Hepatocyte (in vitro differentiated cells): ENCODE results near the gene SLC22A9.

Experiments
- EZH2 ChIP-seq: fragments of 200-600 bp; sonication (generic); IDR thresholded peaks from 2 replicates; pipeline ENCODE4 v1.6.1; 2016; ENCODE audit warnings: antibody characterized with exemption, mild to moderate bottlenecking, borderline replicate concordance
- EZH2phosphoT487 ChIP-seq: fragments of 200-600 bp; sonication (generic); IDR thresholded peaks from one replicate; pipeline ENCODE4 v1.6.1; 2018; ENCODE audit warnings: antibody characterized with exemption, mild to moderate bottlenecking, low read depth, moderate library complexity; ENCODE audit not compliant: unreplicated experiment, severe bottlenecking
- TF ChIP-seq, protein P1 (sequence below): fragments of 200-600 bp; sonication (generic); IDR thresholded peaks from 2 replicates; pipeline ENCODE4 v1.5.1; 2016; ENCODE audit warnings: antibody characterized with exemption, mild to moderate bottlenecking; ENCODE audit not compliant: poor library complexity

DNA sequence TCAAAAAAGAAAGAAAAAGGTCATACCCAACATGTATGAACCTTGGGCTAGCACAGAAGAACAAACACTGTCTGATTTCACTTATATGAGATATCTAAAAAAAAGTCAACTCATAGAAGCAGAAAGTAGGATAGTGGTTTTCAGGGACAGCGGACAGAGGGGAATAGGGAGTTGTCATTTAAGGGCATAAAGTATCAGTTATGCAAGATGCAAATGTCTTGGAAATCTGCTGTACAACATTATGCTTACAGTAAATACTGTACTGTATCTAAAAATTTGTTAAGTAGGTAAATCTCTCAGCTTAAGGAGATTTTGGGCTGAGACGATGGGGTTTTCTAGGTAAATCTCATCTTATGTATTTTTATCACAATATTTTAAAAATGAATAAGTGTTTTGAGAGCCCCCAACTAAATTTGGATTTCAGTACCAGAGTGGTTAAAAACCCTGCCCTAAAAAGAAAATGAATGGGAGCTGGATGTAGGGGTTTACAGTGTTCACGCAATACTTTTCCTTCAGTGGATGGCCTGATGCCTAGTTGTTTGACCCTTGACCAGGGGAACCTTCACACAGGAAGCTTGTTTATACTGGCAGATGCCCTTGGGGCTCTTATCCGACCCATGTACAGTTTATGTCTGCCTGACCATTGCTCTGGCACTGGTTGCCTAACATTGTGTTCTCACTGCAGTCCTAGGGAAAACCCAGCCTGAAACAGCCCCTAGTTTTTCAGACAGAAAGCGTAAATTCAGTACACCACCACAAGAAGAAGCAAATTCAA, 34.8 kb downstream of the SLC22A9 start:
- TF ChIP-seq, protein P1, sequence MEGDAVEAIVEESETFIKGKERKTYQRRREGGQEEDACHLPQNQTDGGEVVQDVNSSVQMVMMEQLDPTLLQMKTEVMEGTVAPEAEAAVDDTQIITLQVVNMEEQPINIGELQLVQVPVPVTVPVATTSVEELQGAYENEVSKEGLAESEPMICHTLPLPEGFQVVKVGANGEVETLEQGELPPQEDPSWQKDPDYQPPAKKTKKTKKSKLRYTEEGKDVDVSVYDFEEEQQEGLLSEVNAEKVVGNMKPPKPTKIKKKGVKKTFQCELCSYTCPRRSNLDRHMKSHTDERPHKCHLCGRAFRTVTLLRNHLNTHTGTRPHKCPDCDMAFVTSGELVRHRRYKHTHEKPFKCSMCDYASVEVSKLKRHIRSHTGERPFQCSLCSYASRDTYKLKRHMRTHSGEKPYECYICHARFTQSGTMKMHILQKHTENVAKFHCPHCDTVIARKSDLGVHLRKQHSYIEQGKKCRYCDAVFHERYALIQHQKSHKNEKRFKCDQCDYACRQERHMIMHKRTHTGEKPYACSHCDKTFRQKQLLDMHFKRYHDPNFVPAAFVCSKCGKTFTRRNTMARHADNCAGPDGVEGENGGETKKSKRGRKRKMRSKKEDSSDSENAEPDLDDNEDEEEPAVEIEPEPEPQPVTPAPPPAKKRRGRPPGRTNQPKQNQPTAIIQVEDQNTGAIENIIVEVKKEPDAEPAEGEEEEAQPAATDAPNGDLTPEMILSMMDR: no peak
- no peak for TF ChIP-seq EZH2
- TF ChIP-seq EZH2phosphoT487: no peak
